ENCODE results near the gene ODAD4. TPM values are rescaled to one million over a fixed set of nuclear protein-coding genes. Genes with fewer than 3 reads are reported as not detected.

ODAD4 gene, protein sequence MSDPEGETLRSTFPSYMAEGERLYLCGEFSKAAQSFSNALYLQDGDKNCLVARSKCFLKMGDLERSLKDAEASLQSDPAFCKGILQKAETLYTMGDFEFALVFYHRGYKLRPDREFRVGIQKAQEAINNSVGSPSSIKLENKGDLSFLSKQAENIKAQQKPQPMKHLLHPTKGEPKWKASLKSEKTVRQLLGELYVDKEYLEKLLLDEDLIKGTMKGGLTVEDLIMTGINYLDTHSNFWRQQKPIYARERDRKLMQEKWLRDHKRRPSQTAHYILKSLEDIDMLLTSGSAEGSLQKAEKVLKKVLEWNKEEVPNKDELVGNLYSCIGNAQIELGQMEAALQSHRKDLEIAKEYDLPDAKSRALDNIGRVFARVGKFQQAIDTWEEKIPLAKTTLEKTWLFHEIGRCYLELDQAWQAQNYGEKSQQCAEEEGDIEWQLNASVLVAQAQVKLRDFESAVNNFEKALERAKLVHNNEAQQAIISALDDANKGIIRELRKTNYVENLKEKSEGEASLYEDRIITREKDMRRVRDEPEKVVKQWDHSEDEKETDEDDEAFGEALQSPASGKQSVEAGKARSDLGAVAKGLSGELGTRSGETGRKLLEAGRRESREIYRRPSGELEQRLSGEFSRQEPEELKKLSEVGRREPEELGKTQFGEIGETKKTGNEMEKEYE
- 0.57 and 1.3 TPM in 2 replicates for total RNA-seq

DNA sequence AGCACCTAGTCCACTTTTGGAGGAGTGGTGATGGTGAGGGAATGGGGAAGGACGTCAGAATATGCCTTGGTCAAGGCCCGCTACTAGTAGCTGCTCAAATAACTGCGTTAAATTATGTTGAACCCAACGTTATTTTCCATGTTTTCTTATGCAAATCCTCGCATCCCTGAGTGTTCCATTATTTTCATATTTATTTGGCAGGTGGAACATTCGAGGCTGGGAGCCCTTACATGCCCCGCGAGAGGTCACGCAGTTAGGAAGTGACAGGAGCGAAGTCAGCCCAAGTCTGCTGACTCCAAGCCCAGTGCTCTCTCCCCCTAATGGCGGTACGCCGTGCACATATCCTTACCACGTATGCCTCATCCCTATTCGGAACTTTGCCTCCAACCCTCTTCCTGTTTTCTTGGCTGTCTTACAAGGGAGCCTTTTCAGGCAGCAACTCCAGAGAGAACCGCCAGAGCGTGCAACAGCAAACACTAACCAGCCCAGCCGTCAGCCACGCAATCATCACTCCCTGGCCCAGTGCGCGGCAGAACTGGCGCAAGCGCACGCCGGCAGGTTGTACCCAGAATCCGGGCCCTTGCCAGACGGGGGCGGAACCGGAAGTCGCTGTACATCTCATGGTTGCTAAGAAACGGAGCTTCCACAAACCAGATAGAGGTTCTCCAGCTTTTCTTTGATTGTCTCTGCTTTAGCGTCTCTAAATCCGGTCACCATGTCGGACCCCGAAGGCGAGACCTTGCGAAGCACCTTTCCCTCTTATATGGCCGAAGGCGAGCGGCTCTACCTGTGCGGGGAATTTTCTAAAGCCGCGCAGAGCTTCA lies at the start of gene ODAD4:
Gene ODAD4, plus strand, starts transcription at position 609 of the 824 bp plus-strand sequence. Its CDS starts 107 bp downstream, at position 716.

GRCh38 chr17:41918314-41919164 lies 11.9 kb upstream of the ODAD4 start, which contains the start of gene ACLY:
TSS of gene ACLY (minus strand) at chr17:41918951. CDS start at chr17:41913873, 5,078 bp downstream.

GRCh38 chr17:41966463-41967140 lies 36.2 kb downstream of the ODAD4 start, which contains the start of gene CNP:
TSS of gene CNP (plus strand) at chr17:41966795. CDS start at chr17:41966885, 90 bp downstream.

Other genes starting within 250 kb of the ODAD4 start
- 88.9 and 135 TPM in 2 replicates for gene EIF1, start 241.7 kb upstream of the ODAD4 start, total RNA-seq
- gene GAST, start 218.3 kb upstream of the ODAD4 start, total RNA-seq = not detected in 2 replicates
- 0.14 and 0.44 TPM in 2 replicates for gene HAP1, start 196.0 kb upstream of the ODAD4 start, total RNA-seq
- gene JUP, start 143.9 kb upstream of the ODAD4 start, total RNA-seq = 241 and 249 TPM in 2 replicates
- gene P3H4, start 118.7 kb upstream of the ODAD4 start, total RNA-seq = 67.0 and 95.6 TPM in 2 replicates
- gene FKBP10, start 117.6 kb upstream of the ODAD4 start, total RNA-seq = 283 and 563 TPM in 2 replicates
- gene NT5C3B, start 94.4 kb upstream of the ODAD4 start, total RNA-seq = 78.0 and 79.9 TPM in 2 replicates
- under 0.01 TPM in 1 of 2 replicates, not detected in the other for gene KLHL10, start 92.8 kb upstream of the ODAD4 start, total RNA-seq
- gene KLHL11, start 65.2 kb upstream of the ODAD4 start, total RNA-seq = 27.4 and 44.2 TPM in 2 replicates
- 417 and 421 TPM in 2 replicates for gene ACLY, start 11.7 kb upstream of the ODAD4 start, total RNA-seq
- gene CNP, start 36.2 kb downstream of the ODAD4 start, total RNA-seq = 59.5 and 98.2 TPM in 2 replicates
- gene DNAJC7, start 86.8 kb downstream of the ODAD4 start, total RNA-seq = 80.7 and 97.4 TPM in 2 replicates
- 55.8 and 60.4 TPM in 2 replicates for gene NKIRAS2, start 89.5 kb downstream of the ODAD4 start, total RNA-seq
- under 0.01 and 0.22 TPM in 2 replicates for gene C17orf113, start 120.0 kb downstream of the ODAD4 start, total RNA-seq
- not detected in 2 replicates for gene ZNF385C, start 167.9 kb downstream of the ODAD4 start, total RNA-seq
- gene DHX58, start 182.1 kb downstream of the ODAD4 start, total RNA-seq = 9.6 and 21.2 TPM in 2 replicates
- gene KAT2A, start 190.8 kb downstream of the ODAD4 start, total RNA-seq = 7.2 and 15.7 TPM in 2 replicates
- not detected in 2 replicates for gene HSPB9, start 192.2 kb downstream of the ODAD4 start, total RNA-seq
- 89.5 and 141 TPM in 2 replicates for gene RAB5C, start 224.4 kb downstream of the ODAD4 start, total RNA-seq